PC-9 (cell line): ENCODE results near the gene CCDC88C. TPM values are rescaled to one million over a fixed set of nuclear protein-coding genes. Genes with fewer than 3 reads are reported as not detected.

Experiments used
- BruUV-seq: library from RNA; stranded (reverse); fragments of 400-500 nt; replicated peaks from 2 replicates; lab custom pipeline; 2021; lab: Mats Ljungman, UMichigan
- CTCF ChIA-PET: fragments of 300-600 bp; sonication (Branson Sonifier 250); formaldehyde crosslinking; loops from one replicate; lab custom pipeline; 2022; ENCODE audit warnings: antibody characterized with exemption; lab: Charles Lee
- POLR2A ChIA-PET: fragments of 300-600 bp; sonication (Branson Sonifier 250); formaldehyde crosslinking; loops from one replicate; lab custom pipeline; 2022; ENCODE audit warnings: antibody characterized with exemption; ENCODE audit not compliant: unreplicated experiment; lab: Charles Lee
- DNase-seq, 2 experiments: peaks; one replicate each; pipeline versions ENCODE4 v3.0.0 to v3.0.0-alpha.2; 2015 to 2022; ENCODE audit warnings: mixed read lengths in 1 of 2
- H2AFZ ChIP-seq: fragments of 200-600 bp; sonication (generic); 2 replicates; pipeline ENCODE4 v1.8.1; 2017; ENCODE audit warnings: antibody characterized with exemption
- H3F3A ChIP-seq: fragments of 200-600 bp; sonication (generic); 2 replicates; pipeline ENCODE4 v1.8.1; 2017; ENCODE audit warnings: antibody characterized with exemption, mild to moderate bottlenecking, low read depth; ENCODE audit not compliant: insufficient read depth
- H3K27ac ChIP-seq: fragments of 200-600 bp; sonication (generic); 2 replicates; pipeline ENCODE4 v1.6.1; 2016; ENCODE audit warnings: mixed run types
- H3K27me3 ChIP-seq: fragments of 200-600 bp; sonication (generic); 2 replicates; pipeline ENCODE4 v1.6.1; 2016; ENCODE audit warnings: low read depth, mixed run types; ENCODE audit not compliant: insufficient read depth
- H3K36me3 ChIP-seq: fragments of 200-600 bp; sonication (generic); 2 replicates; pipeline ENCODE4 v1.6.1; 2016; ENCODE audit warnings: low read depth, mixed run types
- H3K4me1 ChIP-seq: fragments of 200-600 bp; sonication (generic); replicated peaks from 2 replicates; pipeline ENCODE4 v1.6.1; 2016; ENCODE audit warnings: mixed run types; ENCODE audit not compliant: insufficient read depth
- H3K4me2 ChIP-seq: fragments of 200-600 bp; sonication (generic); 2 replicates; pipeline ENCODE4 v1.6.1; 2017; ENCODE audit warnings: mixed run types
- H3K4me3 ChIP-seq: fragments of 200-600 bp; sonication (generic); 2 replicates; pipeline ENCODE4 v1.6.1; 2016; ENCODE audit warnings: mixed run types
- H3K79me2 ChIP-seq: fragments of 200-600 bp; sonication (generic); 2 replicates; pipeline ENCODE4 v1.6.1; 2017; ENCODE audit warnings: low read depth, mixed run types
- H3K9me2 ChIP-seq: fragments of 200-600 bp; sonication (generic); 2 replicates; pipeline ENCODE4 v1.8.1; 2017; ENCODE audit warnings: mild to moderate bottlenecking; ENCODE audit not compliant: insufficient read depth
- H3K9me3 ChIP-seq: fragments of 200-600 bp; sonication (generic); 2 replicates; pipeline ENCODE4 v1.8.1; 2016; ENCODE audit warnings: low read depth; ENCODE audit not compliant: insufficient read depth
- H4K20me1 ChIP-seq: fragments of 200-600 bp; sonication (generic); 2 replicates; pipeline ENCODE4 v1.8.1; 2017; ENCODE audit not compliant: insufficient read depth
- EZH2 ChIP-seq: fragments of 200-600 bp; sonication (generic); IDR thresholded peaks from 2 replicates; pipeline ENCODE4 v1.8.0; 2017; ENCODE audit warnings: antibody characterized with exemption, low read depth
- intact Hi-C: fragments of 100-400 bp; cut with micrococcal nuclease; formaldehyde crosslinking; loops from one replicate; pipeline ENCODE4 v1.10.0; 2022; ENCODE audit not compliant: unreplicated experiment
- total RNA-seq: library from RNA; stranded (reverse); gene quantifications from 2 replicates; pipeline ENCODE4 v1.2.3, GENCODE V29; 2021
- TF ChIP-seq, protein P1 (sequence below): fragments of 200-600 bp; sonication (generic); conservative IDR thresholded peaks from 2 replicates; pipeline ENCODE4 v1.6.1; 2017; ENCODE audit warnings: mixed run types, antibody characterized with exemption, mild to moderate bottlenecking, moderate library complexity

The CCDC88C gene
- total RNA-seq, 1 experiment from 2014 or later: 7.4 TPM

DNA sequence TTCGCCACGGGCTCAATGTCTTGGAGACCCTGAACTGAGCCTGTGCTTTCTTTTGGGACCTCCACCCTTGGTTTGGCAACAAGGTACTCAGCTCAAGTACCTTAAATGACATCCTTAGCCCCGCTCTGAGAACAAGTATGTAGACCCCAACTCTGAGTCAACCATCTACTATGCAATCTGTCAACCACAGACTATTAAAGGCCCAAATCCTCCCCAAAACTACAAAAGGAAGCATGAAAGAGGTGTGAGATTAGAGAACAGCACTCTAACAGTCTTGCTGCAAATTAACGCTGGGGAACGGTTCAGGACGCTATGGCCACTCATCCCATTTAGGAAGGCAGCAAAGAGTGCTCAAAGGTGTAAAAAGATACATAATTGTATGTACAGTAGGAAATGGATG, 52.1 kb downstream of the CCDC88C start:
- Histone ChIP-seq H3K27me3 (no peaks in the 10 kb centered on the region), H3K4me3 (no peak overlapping the region), H3K4me2 (no peak overlapping the region), H2AFZ (no peak overlapping the region), H3K4me1 (peaks cover 47% of the 10 kb centered on the region), H3K36me3 (no peaks in the 10 kb centered on the region), H3F3A (peaks cover 38% of the 10 kb centered on the region), H3K9me3 (no peaks in the 10 kb centered on the region), H3K79me2 (peaks cover 10% of the 10 kb centered on the region), H3K9me2 (no peaks in the 10 kb centered on the region), H3K27ac (no peak overlapping the region), H4K20me1 (no peaks in the 10 kb centered on the region)
- ChIA-PET POLR2A (no interaction called here), CTCF (no interaction called here)
- BruUV-seq: no TSS peak
- TF ChIP-seq EZH2: no peak
- TF ChIP-seq, protein P1, sequence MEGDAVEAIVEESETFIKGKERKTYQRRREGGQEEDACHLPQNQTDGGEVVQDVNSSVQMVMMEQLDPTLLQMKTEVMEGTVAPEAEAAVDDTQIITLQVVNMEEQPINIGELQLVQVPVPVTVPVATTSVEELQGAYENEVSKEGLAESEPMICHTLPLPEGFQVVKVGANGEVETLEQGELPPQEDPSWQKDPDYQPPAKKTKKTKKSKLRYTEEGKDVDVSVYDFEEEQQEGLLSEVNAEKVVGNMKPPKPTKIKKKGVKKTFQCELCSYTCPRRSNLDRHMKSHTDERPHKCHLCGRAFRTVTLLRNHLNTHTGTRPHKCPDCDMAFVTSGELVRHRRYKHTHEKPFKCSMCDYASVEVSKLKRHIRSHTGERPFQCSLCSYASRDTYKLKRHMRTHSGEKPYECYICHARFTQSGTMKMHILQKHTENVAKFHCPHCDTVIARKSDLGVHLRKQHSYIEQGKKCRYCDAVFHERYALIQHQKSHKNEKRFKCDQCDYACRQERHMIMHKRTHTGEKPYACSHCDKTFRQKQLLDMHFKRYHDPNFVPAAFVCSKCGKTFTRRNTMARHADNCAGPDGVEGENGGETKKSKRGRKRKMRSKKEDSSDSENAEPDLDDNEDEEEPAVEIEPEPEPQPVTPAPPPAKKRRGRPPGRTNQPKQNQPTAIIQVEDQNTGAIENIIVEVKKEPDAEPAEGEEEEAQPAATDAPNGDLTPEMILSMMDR: no peak
- intact Hi-C loops: loop anchor here (5.0 kb wide), 1 partner anchor 52 kb away; the partner anchor contains the start of gene CCDC88C
- no peak for DNase-seq

DNA sequence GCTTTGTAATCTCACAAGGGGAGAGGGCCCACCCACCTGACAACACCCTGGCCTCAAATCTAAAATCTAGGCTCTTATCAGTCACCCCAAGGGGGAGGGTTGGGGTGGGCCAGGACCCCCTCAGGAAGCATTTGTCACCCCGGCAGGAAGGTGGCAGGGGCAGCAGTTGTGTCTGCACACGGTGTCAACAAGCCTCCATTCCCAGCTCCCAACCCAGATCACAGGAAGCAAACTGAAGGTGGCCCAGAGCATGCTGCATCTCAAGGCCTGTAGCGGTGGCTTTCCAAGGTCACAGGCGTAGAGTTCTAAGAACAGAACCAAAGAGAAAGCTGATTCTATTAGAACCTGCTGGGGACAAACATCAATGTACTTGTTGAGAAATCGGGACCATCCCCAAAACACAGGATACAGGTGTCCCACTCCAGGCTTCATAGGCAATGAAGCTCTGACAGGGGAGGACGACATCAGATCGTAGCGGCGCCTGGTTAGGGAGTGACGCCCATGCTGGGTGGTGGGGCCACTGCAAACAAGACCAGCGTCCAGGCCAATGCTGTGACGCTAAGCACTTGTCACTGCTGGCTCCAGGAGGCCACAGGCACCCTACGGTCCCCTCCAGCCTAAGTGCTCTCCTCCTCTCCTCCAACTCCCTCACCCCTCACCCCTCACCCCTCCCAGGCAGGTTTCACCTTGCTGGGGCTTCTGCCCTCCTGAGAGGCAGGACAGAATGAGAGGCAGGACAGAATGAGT, 52.9 kb downstream of the CCDC88C start:
- H4K20me1 ChIP-seq: no peaks in the 10 kb centered on the region
- H3K9me2 ChIP-seq: no peaks in the 10 kb centered on the region
- no peak for DNase-seq
- BruUV-seq: no TSS peak
- H3K4me3 ChIP-seq: no peak overlapping the region
- no peak for TF ChIP-seq EZH2
- TF ChIP-seq, protein P1: no peak
- H3K79me2 ChIP-seq: peaks cover 11% of the 10 kb centered on the region
- peaks cover 40% of the 10 kb centered on the region for H3F3A ChIP-seq
- H3K36me3 ChIP-seq: no peaks in the 10 kb centered on the region
- H3K27ac ChIP-seq: no peak overlapping the region
- no peaks in the 10 kb centered on the region for H3K9me3 ChIP-seq
- CTCF ChIA-PET: no interaction called here
- no peaks in the 10 kb centered on the region for H3K27me3 ChIP-seq
- H3K4me2 ChIP-seq: no peak overlapping the region
- POLR2A ChIA-PET: no interaction called here
- H3K4me1 ChIP-seq: peaks cover 46% of the 10 kb centered on the region
- intact Hi-C loops: loop anchor here (5.0 kb wide), 1 partner anchor 53 kb away; the partner anchor contains the start of gene CCDC88C
- no peak overlapping the region for H2AFZ ChIP-seq

DNA sequence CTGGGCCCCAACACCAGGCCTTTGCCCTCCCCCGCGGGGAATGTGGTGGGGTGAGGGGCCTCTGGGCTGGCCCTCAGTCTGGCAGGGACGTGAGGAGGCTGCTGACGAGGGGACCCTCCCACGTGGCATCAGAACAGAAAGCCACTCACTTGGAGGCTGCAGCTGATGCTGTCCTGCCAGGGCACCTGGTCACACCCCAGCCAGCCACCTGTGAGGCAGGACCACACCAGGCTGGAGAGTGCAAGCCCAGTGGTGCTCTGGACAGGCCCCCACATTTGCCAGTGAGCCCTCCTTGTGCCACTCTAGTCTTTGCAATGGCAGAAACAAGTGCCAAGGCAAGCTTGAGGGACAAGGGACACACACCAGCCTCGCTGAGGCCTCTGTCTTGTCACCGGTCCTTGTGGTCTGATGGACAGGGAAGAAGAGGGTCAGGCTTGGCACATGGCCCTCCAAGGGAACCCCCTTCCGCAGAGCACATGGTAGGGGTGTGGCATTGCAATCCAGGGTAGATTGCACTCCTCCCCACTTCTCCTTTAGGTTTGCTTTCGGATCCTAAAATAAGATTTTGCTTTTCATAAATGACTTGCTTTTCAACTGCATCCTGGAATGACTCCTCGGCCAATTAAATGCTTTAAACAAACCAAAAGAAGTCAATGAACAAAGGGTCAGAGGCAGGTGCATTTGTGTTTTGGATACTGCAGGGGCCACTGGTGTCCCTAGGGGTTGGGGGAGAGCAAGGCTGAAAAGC, 53.7 kb downstream of the CCDC88C start:
- no peaks in the 10 kb centered on the region for H3K9me3 ChIP-seq
- no peak overlapping the region for H3K4me3 ChIP-seq
- no peaks in the 10 kb centered on the region for H3K36me3 ChIP-seq
- peaks cover 40% of the 10 kb centered on the region for H3F3A ChIP-seq
- no peaks in the 10 kb centered on the region for H4K20me1 ChIP-seq
- CTCF ChIA-PET: no interaction called here
- no peak for TF ChIP-seq EZH2
- TF ChIP-seq, protein P1: no peak
- H3K9me2 ChIP-seq: no peaks in the 10 kb centered on the region
- intact Hi-C loops: no loop called here
- no peak overlapping the region for H2AFZ ChIP-seq
- peaks cover 11% of the 10 kb centered on the region for H3K79me2 ChIP-seq
- BruUV-seq: no TSS peak
- peaks cover 46% of the 10 kb centered on the region for H3K4me1 ChIP-seq
- H3K27me3 ChIP-seq: no peaks in the 10 kb centered on the region
- no peak overlapping the region for H3K4me2 ChIP-seq
- POLR2A ChIA-PET: no interaction called here
- no peak overlapping the region for H3K27ac ChIP-seq
- no peak for DNase-seq
